T1000 (cell line): ENCODE measurements around the gene CLSTN1.

ENCODE experiments used
- DNase-seq: peaks from one replicate; lab custom pipeline; 2025; ENCODE audit warnings: mixed read lengths; lab: John Stamatoyannopoulos, UW

The CLSTN1 gene

GRCh38 chr1:9850442-9851162 is 26.8 kb upstream of the CLSTN1 start:
- DNase-seq = no peak

GRCh38 chr1:9849691-9850441 is 26.1 kb upstream of the CLSTN1 start:
- DNase-seq = no peak

GRCh38 chr1:9848022-9848421 is 24.3 kb upstream of the CLSTN1 start:
- DNase-seq = no peak

- DNase-seq = no peak
Observed at GRCh38 chr1:9847269-9847668, 23.5 kb upstream of the CLSTN1 start.

- no peak for DNase-seq
Observed at GRCh38 chr1:9846611-9847171, 22.9 kb upstream of the CLSTN1 start.

- no peak for DNase-seq
Observed at GRCh38 chr1:9845914-9846313, 22.1 kb upstream of the CLSTN1 start.

GRCh38 chr1:9844756-9845155 is 21.0 kb upstream of the CLSTN1 start:
- no peak for DNase-seq

GRCh38 chr1:9844106-9844505 is 20.3 kb upstream of the CLSTN1 start:
- DNase-seq = no peak

- DNase-seq = no peak
Observed at GRCh38 chr1:9843576-9843945, 19.8 kb upstream of the CLSTN1 start.

- DNase-seq = no peak
Observed at GRCh38 chr1:9842781-9843575, 19.2 kb upstream of the CLSTN1 start.

- no peak for DNase-seq
Observed at GRCh38 chr1:9842073-9842711, 18.4 kb upstream of the CLSTN1 start.

- no peak for DNase-seq
Observed at GRCh38 chr1:9841460-9841859, 17.7 kb upstream of the CLSTN1 start.

GRCh38 chr1:9840176-9840575 is 16.4 kb upstream of the CLSTN1 start:
- no peak for DNase-seq

GRCh38 chr1:9838946-9839345 is 15.2 kb upstream of the CLSTN1 start:
- no peak for DNase-seq

GRCh38 chr1:9836632-9836960 is 12.8 kb upstream of the CLSTN1 start:
- DNase-seq = no peak

- no peak for DNase-seq
Observed at GRCh38 chr1:9835758-9836631, 12.2 kb upstream of the CLSTN1 start.

- no peak for DNase-seq
Observed at GRCh38 chr1:9835404-9835757, 11.6 kb upstream of the CLSTN1 start.

GRCh38 chr1:9833632-9834031 is 9.9 kb upstream of the CLSTN1 start:
- DNase-seq = no peak

- DNase-seq = no peak
Observed at GRCh38 chr1:9827558-9828185, 3.9 kb upstream of the CLSTN1 start.

GRCh38 chr1:9826616-9827015 is 2.9 kb upstream of the CLSTN1 start:
- no peak for DNase-seq

- DNase-seq = no peak
Observed at GRCh38 chr1:9826087-9826486, 2.3 kb upstream of the CLSTN1 start.
